ENCODE measurements around the gene ATP2B2. TPM values are rescaled to one million over a fixed set of nuclear protein-coding genes. Genes with fewer than 3 reads are reported as not detected.

The ATP2B2 gene
- total RNA-seq (2011; cell fraction: chromatin; rRNA removed; ENCODE audit: low replicate concordance) = not detected in 2 replicates
- not detected in 2 replicates for total RNA-seq (2011; cell fraction: nucleolus; rRNA removed)
- total RNA-seq (2011; cell fraction: nucleoplasm; rRNA removed) = not detected in 2 replicates
- total RNA-seq (2014; rRNA removed) (not detected in 2 replicates), total RNA-seq (2014; rRNA removed; fragmentation: Illumina TruSeq; extraction: Trizol) (not detected in 2 replicates), total RNA-seq (2015; rRNA removed; fragmentation: Illumina TruSeq; extraction: Trizol) (not detected in 2 replicates), total RNA-seq (2021) (not detected in 2 replicates), polyA plus RNA-seq (2011; rRNA removed) (not detected in 2 replicates), polyA plus RNA-seq (2014; fragmentation: Illumina TruSeq; extraction: Trizol) (not detected in 2 replicates), polyA plus RNA-seq (2014; fragmentation: Nextera tagmentation; extraction: Ambion mirVana) (under 1 TPM in 1 of 2 experiments, not detected in 1; 0.06 TPM), polyA plus RNA-seq (2014; rRNA removed) (not detected in 2 replicates), polyA minus RNA-seq (2011; rRNA and poly(A)+ RNA removed) (not detected in 2 replicates), Bru-seq, nascent RNA (percentile 0 among the genes with signal in this experiment), BruChase-seq, experiment 1, labeled RNA remaining after a 2-hour chase (percentile 1 among the genes with signal in this experiment), BruChase-seq, experiment 2, labeled RNA remaining after a 6-hour chase (percentile 2 among the genes with signal in this experiment)
- not detected in 2 replicates for polyA plus RNA-seq (2011; cell fraction: cytosol; rRNA removed)
- not detected in 2 replicates for polyA plus RNA-seq (2011; cell fraction: nucleus; rRNA removed)
- polyA plus RNA-seq (2012) = 0.01 TPM in 2 replicates
- polyA minus RNA-seq (2011; cell fraction: cytosol; rRNA and poly(A)+ RNA removed) = not detected in 2 replicates
- under 0.01 TPM in 1 of 2 replicates, not detected in the other for polyA minus RNA-seq (2011; cell fraction: nucleus; rRNA and poly(A)+ RNA removed)
- long read RNA-seq, experiment 1 = 0 reads
- long read RNA-seq, experiment 2 = 0 reads
- long read RNA-seq, experiment 3 = 0 reads

- ATAC-seq (no peak), DNase-seq (ENCODE audit: extremely low read depth in 1 of 4, low spot score in 3 of 4) (no peak), FAIRE-seq (no peak)
- Histone ChIP-seq H3K36me3 (ENCODE audit: control insufficient read depth, insufficient read depth, low read length) (no peaks in the 10 kb centered on the region), H3K9ac (ENCODE audit: insufficient read depth in 1 of 2, low read depth in 2 of 2, low read length in 2 of 2) (no peak within 1 kb of the TSS), H3K79me2 (ENCODE audit: control insufficient read depth, insufficient read depth, low read length) (no peaks in the 10 kb centered on the region), H3K27me3 (ENCODE audit: control insufficient read depth in 2 of 2, insufficient read depth in 2 of 2, low read length in 2 of 2) (peaks cover 30 to 76% of the 10 kb centered on the region in 2 experiments), H3K9me3 (replicated peaks; ENCODE audit: control insufficient read depth, insufficient read depth, low read depth, low read length) (no peaks in the 10 kb centered on the region), H3K4me1 (replicated peaks in 1 of 2; ENCODE audit: control insufficient read depth in 2 of 2, insufficient read depth in 2 of 2, low read length in 2 of 2) (peaks cover 0 to 3% of the 10 kb centered on the region in 2 experiments; a peak in 1 of 5 replicates), H2AFZ (ENCODE audit: low read depth, low read length) (no peak within 1 kb of the TSS), H3K9me1 (ENCODE audit: control insufficient read depth, insufficient read depth, low read length) (no peaks in the 10 kb centered on the region), H3K4me3 (no peak within 1 kb of the TSS), H3K27ac (ENCODE audit: extremely low read depth, low read depth, low read length) (no peak within 1 kb of the TSS), H3K4me2 (ENCODE audit: insufficient read depth, low read length) (no peak within 1 kb of the TSS), H4K20me1 (replicated peaks; ENCODE audit: control insufficient read depth, insufficient read depth, low read length) (peaks cover 27% of the 10 kb centered on the region)
- ChIA-PET CTCF (ENCODE audit: low intra/inter-chr PET ratio) (no interaction called here), POLR2A (no interaction called here)
- intact Hi-C loops (cut with micrococcal nuclease) = no loop called here
- WGBS (ENCODE audit: insufficient coverage, low coverage, missing lambda C conversion rate) = 3% methylated on average over 26 of the region's 42 CpGs
- BruUV-seq (replicated peaks) = no TSS peak
- in situ Hi-C loops (cut with MboI) = no loop called here
- no peak for TF ChIP-seq CBFA2T2 (conservative IDR thresholded peaks at IDR 0.05)
- no peak for TF ChIP-seq U2AF1 (optimal IDR thresholded peaks at IDR 0.05; ENCODE audit: low read depth, low read length)
- TF ChIP-seq GTF2F1 (IDR thresholded peaks at IDR 0.05; ENCODE audit: low read depth, low read length) = no peak
- TF ChIP-seq, protein P1, sequence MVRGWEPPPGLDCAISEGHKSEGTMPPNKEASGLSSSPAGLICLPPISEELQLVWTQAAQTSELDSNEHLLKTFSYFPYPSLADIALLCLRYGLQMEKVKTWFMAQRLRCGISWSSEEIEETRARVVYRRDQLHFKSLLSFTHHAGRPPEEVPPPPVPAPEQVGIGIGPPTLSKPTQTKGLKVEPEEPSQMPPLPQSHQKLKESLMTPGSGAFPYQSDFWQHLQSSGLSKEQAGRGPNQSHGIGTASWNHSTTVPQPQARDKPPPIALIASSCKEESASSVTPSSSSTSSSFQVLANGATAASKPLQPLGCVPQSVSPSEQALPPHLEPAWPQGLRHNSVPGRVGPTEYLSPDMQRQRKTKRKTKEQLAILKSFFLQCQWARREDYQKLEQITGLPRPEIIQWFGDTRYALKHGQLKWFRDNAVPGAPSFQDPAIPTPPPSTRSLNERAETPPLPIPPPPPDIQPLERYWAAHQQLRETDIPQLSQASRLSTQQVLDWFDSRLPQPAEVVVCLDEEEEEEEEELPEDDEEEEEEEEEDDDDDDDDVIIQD (CRISPR knock-in tag; IDR thresholded peaks at IDR 0.05) = no peak
- TF ChIP-seq POLR2G (IDR thresholded peaks at IDR 0.05; ENCODE audit: low read depth, low read length) = no peak
- no peak for TF ChIP-seq POLR3G (IDR thresholded peaks at IDR 0.05; ENCODE audit: extremely low read depth, insufficient read length, insufficient replicate concordance)
- TF ChIP-seq SNAPC5 (CRISPR knock-in tag; IDR thresholded peaks at IDR 0.05) = no peak
- TF ChIP-seq, protein P2, sequence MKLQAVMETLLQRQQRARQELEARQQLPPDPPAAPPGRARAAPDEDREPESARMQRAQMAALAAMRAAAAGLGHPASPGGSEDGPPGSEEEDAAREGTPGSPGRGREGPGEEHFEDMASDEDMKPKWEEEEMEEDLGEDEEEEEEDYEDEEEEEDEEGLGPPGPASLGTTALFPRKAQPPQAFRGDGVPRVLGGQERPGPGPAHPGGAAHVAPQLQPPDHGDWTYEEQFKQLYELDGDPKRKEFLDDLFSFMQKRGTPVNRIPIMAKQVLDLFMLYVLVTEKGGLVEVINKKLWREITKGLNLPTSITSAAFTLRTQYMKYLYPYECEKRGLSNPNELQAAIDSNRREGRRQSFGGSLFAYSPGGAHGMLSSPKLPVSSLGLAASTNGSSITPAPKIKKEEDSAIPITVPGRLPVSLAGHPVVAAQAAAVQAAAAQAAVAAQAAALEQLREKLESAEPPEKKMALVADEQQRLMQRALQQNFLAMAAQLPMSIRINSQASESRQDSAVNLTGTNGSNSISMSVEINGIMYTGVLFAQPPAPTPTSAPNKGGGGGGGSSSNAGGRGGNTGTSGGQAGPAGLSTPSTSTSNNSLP (IDR thresholded peaks at IDR 0.05; ENCODE audit: borderline replicate concordance, low read depth, low read length) = no peak
- no peak for TF ChIP-seq NRF1 (conservative IDR thresholded peaks at IDR 0.05 in 1 of 2, IDR thresholded peaks at IDR 0.05 in 1 of 2)
- no peak for TF ChIP-seq ZNF224 (CRISPR knock-in tag; IDR thresholded peaks at IDR 0.05)
- TF ChIP-seq FOXM1 (IDR thresholded peaks at IDR 0.05; ENCODE audit: low read depth) = no peak
- no peak for TF ChIP-seq FOXM1 (CRISPR knock-in tag; IDR thresholded peaks at IDR 0.05; ENCODE audit: low read depth)
- no peak for TF ChIP-seq ARID1B (IDR thresholded peaks at IDR 0.05)
Observed at GRCh38 chr3:10505050-10505790, at the start of gene ATP2B2. ATP2B2 (minus strand) TSS chr3:10505586; CDS start chr3:10449543, 56,043 bp downstream.
